HCT116 (cell line): ENCODE measurements around the gene ACRBP. TPM values are rescaled to one million over a fixed set of nuclear protein-coding genes. Genes with fewer than 3 reads are reported as not detected.
A peak's percentile ranks its signal among the peaks of the same experiment; 100 is the strongest.

Source experiments
- ATAC-seq: fragments of 200-7000 bp; cut with Tn5 transposase; 2 replicates; pipeline ENCODE4 v1.9.1; 2020; ENCODE audit warnings: mild to moderate bottlenecking, moderate library complexity
- BruUV-seq: library from RNA; stranded (reverse); fragments of 400-500 nt; replicated peaks from 2 replicates; lab custom pipeline; 2021; lab: Mats Ljungman, UMichigan
- CTCF ChIA-PET: fragments of 300-600 bp; sonication (Branson Sonifier 250); formaldehyde crosslinking; loops from one replicate; lab custom pipeline; 2021; ENCODE audit warnings: antibody characterized with exemption; lab: Charles Lee
- POLR2A ChIA-PET: fragments of 300-600, 350-600 bp; sonication (Branson Sonifier 250); formaldehyde crosslinking; loops from one replicate; lab custom pipeline; 2021; ENCODE audit warnings: antibody characterized with exemption; lab: Charles Lee
- RAD21 ChIA-PET, 2 experiments: fragments of 300-600 bp; sonication (Branson Sonifier 250); formaldehyde crosslinking; loops; one replicate each; lab custom pipeline; 2023; ENCODE audit warnings: low total read pairs in 2 of 2; ENCODE audit not compliant: uncharacterized antibody in 2 of 2, unreplicated experiment in 2 of 2, low non-redundant PET in 1 of 2; lab: Charles Lee
- DNase-seq: peaks from one replicate; pipeline ENCODE4 v3.0.0-alpha.2; 2010; ENCODE audit warnings: low read depth, low spot score
- H2AFZ ChIP-seq: fragments of 200-600 bp; shearing (Covaris generic), sonication (generic); 2 replicates; pipeline ENCODE4 v1.6.1; 2017; ENCODE audit warnings: low read depth, mixed run types, mixed read lengths, antibody characterized with exemption, low read length; ENCODE audit not compliant: poor library complexity, severe bottlenecking
- H3K27ac ChIP-seq: 2 replicates; pipeline ENCODE4 v1.5.1; 2012; ENCODE audit warnings: low read depth, low read length
- H3K27me3 ChIP-seq: fragments of 200-600 bp; sonication (generic); 2 replicates; pipeline ENCODE4 v1.6.1; 2016; ENCODE audit warnings: mixed run types, low read length, mixed read lengths; ENCODE audit not compliant: insufficient read depth
- H3K36me3 ChIP-seq, 2 experiments: fragments of 200-500 bp in 1 of 2; fragments of 200-600 bp in 1 of 2; sonication (Bioruptor generic) in 1 of 2; sonication (generic) in 1 of 2; 2 replicates each; pipeline versions ENCODE4 v1.5.1 to v1.6.1; 2014 to 2016; ENCODE audit warnings: low read length in 2 of 2, inconsistent platforms in 1 of 2, mixed read lengths in 1 of 2, mixed run types in 1 of 2; ENCODE audit not compliant: insufficient read depth in 2 of 2, control insufficient read depth in 1 of 2
- H3K4me1 ChIP-seq, 2 experiments: fragments of 200-600 bp in 1 of 2; sonication (generic) in 1 of 2; 2 replicates each; pipeline versions ENCODE4 v1.5.1 to v1.6.1; 2012 to 2017; ENCODE audit warnings: low read length in 2 of 2, inconsistent platforms in 1 of 2, mild to moderate bottlenecking in 1 of 2, mixed read lengths in 1 of 2, mixed run types in 1 of 2, moderate library complexity in 1 of 2; ENCODE audit not compliant: insufficient read depth in 2 of 2, control insufficient read depth in 1 of 2
- H3K4me2 ChIP-seq: fragments of 200-600 bp; sonication (generic); 2 replicates; pipeline ENCODE4 v1.6.1; 2017; ENCODE audit warnings: mixed run types, low read length, mixed read lengths
- H3K4me3 ChIP-seq, 2 experiments: fragments of 200-600 bp in 1 of 2; sonication (generic) in 1 of 2; replicated peaks in 1 of 2; 2 replicates each; pipeline ENCODE4 v1.5.1; 2011 to 2016; ENCODE audit warnings: low read length in 2 of 2, control low read depth in 1 of 2, low read depth in 1 of 2, mild to moderate bottlenecking in 1 of 2, mixed read lengths in 1 of 2, mixed run types in 1 of 2
- H3K79me2 ChIP-seq: fragments of 200-600 bp; sonication (generic); 2 replicates; pipeline ENCODE4 v1.6.1; 2017; ENCODE audit warnings: mild to moderate bottlenecking, mixed run types, low read length, moderate library complexity, mixed read lengths; ENCODE audit not compliant: insufficient read depth
- H3K9ac ChIP-seq: fragments of 200-600 bp; sonication (generic); 2 replicates; pipeline ENCODE4 v1.6.1; 2016; ENCODE audit warnings: low read length, mixed read lengths
- H3K9me2 ChIP-seq: fragments of 200-600 bp; sonication (generic), shearing (Covaris generic); 2 replicates; pipeline ENCODE4 v1.6.1; 2017; ENCODE audit warnings: mixed run types, mild to moderate bottlenecking, moderate library complexity; ENCODE audit not compliant: insufficient read depth
- H3K9me3 ChIP-seq, 2 experiments: fragments of 200-500 bp in 1 of 2; fragments of 200-600 bp in 1 of 2; sonication (Bioruptor generic) in 1 of 2; sonication (generic) in 1 of 2; 2 replicates each; pipeline ENCODE4 v1.6.1; 2014 to 2017; ENCODE audit warnings: low read length in 2 of 2, mixed read lengths in 2 of 2, inconsistent platforms in 1 of 2, low read depth in 1 of 2, mild to moderate bottlenecking in 1 of 2, mixed run types in 1 of 2, moderate library complexity in 1 of 2; ENCODE audit not compliant: control insufficient read depth in 1 of 2, insufficient read depth in 1 of 2
- H4K20me1 ChIP-seq: fragments of 200-600 bp; sonication (generic), shearing (Covaris generic); 2 replicates; pipeline ENCODE4 v1.6.1; 2017; ENCODE audit warnings: mixed run types, mild to moderate bottlenecking, moderate library complexity; ENCODE audit not compliant: insufficient read depth
- ATF3 ChIP-seq: IDR thresholded peaks from 2 replicates; pipeline ENCODE4 v1.6.1; 2012
- CBX3 ChIP-seq: IDR thresholded peaks from 2 replicates; pipeline ENCODE4 v1.6.1; 2012; ENCODE audit warnings: low read depth
- ELF1 ChIP-seq: IDR thresholded peaks from 2 replicates; pipeline ENCODE4 v1.6.1; 2012; ENCODE audit warnings: low read depth, borderline replicate concordance
- EZH2 ChIP-seq: fragments of 200-600 bp; sonication (generic); IDR thresholded peaks from 2 replicates; pipeline ENCODE4 v1.6.1; 2017; ENCODE audit warnings: antibody characterized with exemption, mixed run types
- EZH2phosphoT487 ChIP-seq: fragments of 200-600 bp; IDR thresholded peaks from 2 replicates; pipeline ENCODE4 v1.6.1; 2018; ENCODE audit warnings: antibody characterized with exemption, borderline replicate concordance
- FOSL1 ChIP-seq: IDR thresholded peaks from 2 replicates; pipeline ENCODE4 v1.6.1; 2012; ENCODE audit warnings: low read depth
- MAX ChIP-seq: IDR thresholded peaks from 2 replicates; pipeline ENCODE4 v1.6.1; 2012
- POLR2AphosphoS5 ChIP-seq: IDR thresholded peaks from 2 replicates; pipeline ENCODE4 v1.6.1; 2011; ENCODE audit warnings: mild to moderate bottlenecking, low read depth, low read length, moderate library complexity
- REST ChIP-seq: IDR thresholded peaks from 2 replicates; pipeline ENCODE4 v1.6.1; 2012; ENCODE audit warnings: low read depth
- SP1 ChIP-seq: IDR thresholded peaks from 2 replicates; pipeline ENCODE4 v1.6.1; 2012; ENCODE audit warnings: low read depth
- TCF7L2 ChIP-seq: IDR thresholded peaks from 2 replicates; pipeline ENCODE4 v1.7.0; 2011; ENCODE audit warnings: borderline replicate concordance, inconsistent platforms; ENCODE audit not compliant: insufficient read depth, insufficient read length; ENCODE audit errors: extremely low read depth
- intact Hi-C: fragments of 100-400 bp; cut with micrococcal nuclease; formaldehyde crosslinking; loops from 2 replicates; pipeline ENCODE4 v1.10.0; 2022
- total RNA-seq: library from RNA; stranded (reverse); gene quantifications from one replicate; pipeline ENCODE4 v1.2.1, GENCODE V29; 2021; ENCODE audit not compliant: unreplicated experiment

ACRBP gene
- total RNA-seq, 1 experiment from 2014 or later: 1.0 TPM

GRCh38 chr12:6607751-6608591 lies 39.3 kb downstream of the ACRBP start (continued):
- TF ChIP-seq REST: no peak
- no peak for TF ChIP-seq EZH2
- TF ChIP-seq SP1: no peak
- TF ChIP-seq TCF7L2: no peak
- no peak for TF ChIP-seq CBX3
- TF ChIP-seq, all 23 proteins: peak for 0

- peaks cover 51% of the 10 kb centered on the region for H3K79me2 ChIP-seq
- RAD21 ChIA-PET: no interaction called here
- TF ChIP-seq POLR2AphosphoS5 (no peak; the same call in 1 of the 2 replicates), ATF3 (no peak), ELF1 (no peak), EZH2phosphoT487 (no peak), FOSL1 (no peak), TCF7L2 (no peak), MAX (no peak), CBX3 (no peak)
- no peaks in the 10 kb centered on the region; the same call in 1 of the 2 replicates for H4K20me1 ChIP-seq
- H3K27me3 ChIP-seq: no peaks in the 10 kb centered on the region
- DNase-seq: no peak
- intact Hi-C loops: loop anchor here (2.0 to 5.0 kb wide), 3 partner anchors 39 to 246 kb away; partner anchors contain the start of genes CDCA3, ING4, NOP2 and USP5
- peak overlapping the region; percentile 87 to 89 for H3K4me3 ChIP-seq
- peaks cover 22 to 34% of the 10 kb centered on the region in 2 experiments for H3K36me3 ChIP-seq
- H3K4me1 ChIP-seq: peaks cover 34 to 44% of the 10 kb centered on the region in 2 experiments
- no peaks in the 10 kb centered on the region for H3K9me3 ChIP-seq
- H2AFZ ChIP-seq: no peak overlapping the region
- H3K27ac ChIP-seq: peak overlapping the region; percentile 88
- no peaks in the 10 kb centered on the region for H3K9me2 ChIP-seq
- CTCF ChIA-PET: no interaction called here
- peak; percentile 12; the same call in 1 of the 2 replicates for ATAC-seq
- BruUV-seq: no TSS peak
- POLR2A ChIA-PET: no interaction called here
- peak overlapping the region; percentile 96 for H3K4me2 ChIP-seq
- peak overlapping the region; percentile 83 for H3K9ac ChIP-seq
These were observed 40.7 kb downstream of the ACRBP start for GRCh38 chr12:6606331-6607131.
